Urinary bladder (tissue), 4 donors: ENCODE data around the gene CCDC85C. TPM values are rescaled to one million over a fixed set of nuclear protein-coding genes. Genes with fewer than 3 reads are reported as not detected.
A peak's percentile ranks its signal among the peaks of the same experiment; 100 is the strongest.

Experiments
- DNase-seq: peaks from one replicate; pipeline ENCODE4 v3.0.0-alpha.2; 2015; ENCODE audit errors: extremely low spot score
- H3K27ac ChIP-seq: one replicate; pipeline ENCODE4 v1.5.1; 2013; ENCODE audit warnings: low read depth, mild to moderate bottlenecking, moderate library complexity
- H3K36me3 ChIP-seq: one replicate; pipeline ENCODE4 v1.6.1; 2013; ENCODE audit warnings: mild to moderate bottlenecking, moderate library complexity; ENCODE audit not compliant: insufficient read depth
- H3K4me1 ChIP-seq: one replicate; pipeline ENCODE4 v1.6.1; 2013; ENCODE audit warnings: mild to moderate bottlenecking, moderate library complexity; ENCODE audit not compliant: insufficient read depth
- H3K4me3 ChIP-seq: one replicate; pipeline ENCODE4 v1.5.1; 2013; ENCODE audit warnings: low read depth, low read length
- WGBS: extraction: QIAGEN DNeasy Blood & Tissue Kit; methylation state at CpG from one replicate; pipeline ENCODE4 v1.1.7; 2013; 5-methylcytosine and 5-hydroxymethylcytosine counted together
- polyA plus RNA-seq: library from polyadenylated mRNA; stranded (reverse); fragments of 200-250 nt; gene quantifications from one replicate; pipeline ENCODE4 v1.2.3, GENCODE V29; 2013
- total RNA-seq: library from RNA; depleted of rRNA; stranded (reverse); fragments of >200 nt; gene quantifications from one replicate; pipeline ENCODE4 v1.2.3, GENCODE V29; 2014
- donor health status: healthy with polysubstance abuse.
- donor health status: healthy.

CCDC85C gene
- total and polyA plus RNA-seq, 2 donors, result 5.8 to 36.0 TPM

DNA sequence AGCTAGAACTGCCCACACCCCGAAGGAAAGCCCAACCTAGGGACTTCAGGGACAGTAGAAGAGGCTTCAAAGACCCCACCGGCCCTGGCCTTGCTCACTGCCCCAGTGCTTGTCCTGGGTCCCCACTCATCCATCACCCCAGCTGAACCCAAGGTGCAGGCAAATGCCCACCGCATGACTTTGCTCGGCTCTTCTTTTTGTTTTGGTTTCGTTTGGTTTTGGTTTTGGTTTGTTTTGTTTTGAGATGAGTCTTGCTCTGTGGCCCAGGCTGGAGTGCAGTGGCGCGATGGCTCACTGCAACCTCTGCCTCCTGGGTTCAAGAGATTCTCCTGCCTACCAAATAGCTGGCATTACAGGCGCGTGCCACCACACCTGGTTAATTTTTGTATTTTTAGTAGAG lies 9.0 kb downstream of the CCDC85C start:
- Histone ChIP-seq H3K4me1 (peaks cover 2% of the 10 kb centered on the region), H3K27ac (no peak overlapping the region), H3K4me3 (no peak overlapping the region), H3K36me3 (no peaks in the 10 kb centered on the region)
- 81% methylated on average over 9 of the region's 9 CpGs for WGBS
- no peak for DNase-seq

DNA sequence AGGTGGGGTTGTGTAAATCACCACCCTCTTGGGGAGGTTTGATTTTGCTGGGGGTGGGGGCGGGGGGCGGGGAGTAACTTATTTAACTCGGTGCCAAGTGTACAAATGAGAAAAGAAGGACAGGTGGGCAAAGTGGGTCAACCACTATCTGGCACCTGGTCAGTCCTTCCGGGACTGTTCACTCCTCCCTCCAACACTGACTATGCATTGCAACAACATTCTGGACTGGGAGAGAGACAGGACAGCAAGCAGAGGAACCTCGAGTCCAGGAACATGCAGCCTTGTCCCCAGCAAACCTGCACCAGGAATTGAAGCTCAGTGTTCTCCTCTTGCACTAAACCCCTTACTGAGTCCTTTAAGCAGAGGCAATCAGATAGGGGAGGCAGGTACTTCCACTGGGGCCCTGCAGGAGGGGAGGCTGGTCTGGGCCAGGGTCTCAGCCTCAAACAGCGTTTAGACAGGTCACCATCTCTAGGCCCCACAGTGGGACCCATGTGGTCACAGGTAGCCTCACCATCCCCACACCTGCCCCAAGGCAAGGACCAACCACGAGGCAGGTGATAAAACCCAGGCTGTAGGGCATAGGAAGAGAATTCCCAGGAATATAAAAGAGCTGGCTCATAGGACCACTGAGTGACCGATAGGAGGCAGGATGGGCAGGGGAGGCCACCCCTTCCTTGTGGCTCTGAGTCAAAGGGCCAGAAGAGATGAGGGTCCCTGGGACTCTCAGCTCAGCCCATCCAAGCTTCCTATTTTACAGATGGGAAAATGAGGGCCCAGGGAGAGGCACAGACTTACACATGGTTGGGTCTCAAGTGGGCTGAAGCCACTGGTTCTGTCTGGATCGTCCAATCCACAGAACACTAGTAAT lies 9.8 kb downstream of the CCDC85C start:
- DNase-seq, result no peak
- peaks cover 2% of the 10 kb centered on the region for H3K4me1 ChIP-seq
- no peaks in the 10 kb centered on the region for H3K36me3 ChIP-seq
- 79% methylated on average over 9 of the region's 9 CpGs for WGBS
- H3K27ac ChIP-seq, result no peak overlapping the region
- H3K4me3 ChIP-seq, result no peak overlapping the region

GRCh38 chr14:99592933-99593753 lies 10.9 kb downstream of the CCDC85C start:
- DNase-seq, result no peak
- H3K36me3 ChIP-seq, result no peaks in the 10 kb centered on the region

GRCh38 chr14:99592394-99592793 lies 11.6 kb downstream of the CCDC85C start:
- Histone ChIP-seq H3K4me1 (peaks cover 2% of the 10 kb centered on the region), H3K27ac (no peak overlapping the region), H3K4me3 (no peak overlapping the region), H3K36me3 (no peaks in the 10 kb centered on the region)
- WGBS, result 81% methylated on average over 2 of the region's 2 CpGs
- DNase-seq, result no peak

More at GRCh38 chr14:99592933-99593753, 10.9 kb downstream of the CCDC85C start:
- Histone ChIP-seq H3K27ac (no peak overlapping the region), H3K4me3 (no peak overlapping the region), H3K4me1 (peaks cover 2% of the 10 kb centered on the region)
- 87% methylated on average over 36 of the region's 36 CpGs for WGBS

- H3K4me3 ChIP-seq, result no peak overlapping the region
- 55% methylated on average over 28 of the region's 28 CpGs for WGBS
- H3K4me1 ChIP-seq, result peaks cover 2% of the 10 kb centered on the region
- peak overlapping the region; percentile 43 for H3K27ac ChIP-seq
- no peak for DNase-seq
- H3K36me3 ChIP-seq, result no peaks in the 10 kb centered on the region
Measured at GRCh38 chr14:99590746-99591555, 13.1 kb downstream of the CCDC85C start.

DNA sequence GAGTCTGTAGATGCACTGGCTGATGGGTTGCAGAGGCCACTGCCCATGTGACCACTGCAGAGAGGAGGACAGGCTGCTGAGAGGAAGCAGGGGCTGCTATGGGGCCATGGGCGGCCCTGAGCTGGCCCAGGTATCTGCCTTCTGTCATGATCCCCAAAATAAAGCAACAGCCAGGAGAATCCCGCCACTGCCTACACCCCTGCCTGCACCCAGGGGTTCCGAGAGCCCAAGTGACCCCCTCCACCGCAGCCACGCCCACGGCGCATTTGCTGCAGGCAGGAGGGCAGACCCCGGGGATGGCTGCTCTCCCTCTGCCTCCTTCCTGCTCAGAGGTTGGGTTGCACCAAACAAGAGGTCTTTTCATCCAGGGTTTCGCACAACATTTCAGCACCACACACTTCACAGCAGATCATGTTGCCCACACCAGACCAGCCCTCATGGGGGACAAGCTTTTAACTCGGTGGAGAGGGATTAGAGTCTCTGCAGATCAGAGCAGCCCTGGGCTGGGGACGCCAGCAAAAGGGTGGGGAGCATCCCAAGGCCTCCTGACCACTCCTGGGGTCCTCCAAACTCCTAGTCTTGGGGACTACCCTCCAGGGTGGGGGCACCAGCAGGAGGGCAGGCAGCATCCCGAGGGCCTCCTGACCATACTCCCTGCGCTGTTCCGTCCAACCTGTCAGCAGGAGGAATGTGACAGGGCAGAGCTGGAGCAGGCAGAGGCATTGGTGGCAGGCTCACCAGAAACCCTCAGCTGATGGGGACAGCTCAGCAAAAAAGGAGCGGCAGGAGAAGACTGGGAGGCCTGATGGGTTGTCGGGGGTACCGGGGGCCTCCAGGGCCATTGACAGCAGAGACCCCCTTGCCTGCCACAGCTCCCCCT lies 14.1 kb downstream of the CCDC85C start:
- DNase-seq, result no peak
- Histone ChIP-seq H3K27ac (peak overlapping the region; percentile 13), H3K36me3 (no peaks in the 10 kb centered on the region), H3K4me1 (peaks cover 2% of the 10 kb centered on the region), H3K4me3 (no peak overlapping the region)
- 73% methylated on average over 17 of the region's 17 CpGs for WGBS

- WGBS, result 46% methylated on average over 18 of the region's 18 CpGs
- DNase-seq, result no peak
- H3K27ac ChIP-seq, result no peak overlapping the region
- H3K4me1 ChIP-seq, result peaks cover 2% of the 10 kb centered on the region
- H3K4me3 ChIP-seq, result no peak overlapping the region
- no peaks in the 10 kb centered on the region for H3K36me3 ChIP-seq
Measured at GRCh38 chr14:99589031-99589441, 15.0 kb downstream of the CCDC85C start.

DNA sequence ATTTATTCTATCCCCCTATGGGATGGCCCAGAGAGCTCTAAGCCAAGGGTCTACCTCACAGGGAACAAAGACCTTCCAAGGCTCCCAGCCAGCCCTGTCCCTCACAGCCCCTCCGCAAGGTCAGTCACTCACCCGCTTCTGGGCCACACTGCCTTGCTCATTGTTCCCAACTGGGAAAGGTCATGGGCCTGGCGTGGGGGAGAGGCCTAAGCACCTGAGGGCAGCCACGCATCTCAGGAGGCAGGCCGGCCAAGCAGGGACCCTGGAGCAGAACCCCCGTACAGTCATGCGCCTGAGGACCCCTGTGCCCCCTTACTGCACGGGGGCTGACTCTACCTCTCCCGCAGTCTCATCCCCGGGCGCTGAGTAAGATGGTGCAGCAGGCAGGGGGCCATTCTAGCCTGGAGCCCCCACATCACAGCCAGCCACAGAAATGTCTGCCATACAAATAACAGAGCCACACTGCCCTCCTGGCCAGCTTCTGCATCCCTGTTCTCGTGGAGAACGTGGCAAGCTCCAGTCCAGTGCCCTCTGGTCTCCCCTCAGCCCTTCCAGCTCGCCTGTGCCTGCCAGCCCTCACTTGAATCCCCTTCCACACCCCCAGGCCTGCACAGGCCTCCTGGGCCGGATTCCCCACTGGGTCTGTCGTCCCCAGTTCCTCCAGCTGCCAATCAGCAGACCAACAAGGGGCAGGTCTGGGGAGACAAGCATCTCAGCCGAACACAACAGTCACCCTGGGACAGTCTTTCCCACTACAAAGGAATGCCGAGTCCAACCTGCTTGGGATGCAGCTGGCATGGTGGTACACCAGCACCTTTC lies 16.3 kb downstream of the CCDC85C start:
- Histone ChIP-seq H3K4me3 (no peak overlapping the region), H3K36me3 (no peaks in the 10 kb centered on the region), H3K4me1 (peaks cover 2% of the 10 kb centered on the region), H3K27ac (peak overlapping the region; percentile 18)
- WGBS, result 87% methylated on average over 18 of the region's 18 CpGs
- no peak for DNase-seq

DNA sequence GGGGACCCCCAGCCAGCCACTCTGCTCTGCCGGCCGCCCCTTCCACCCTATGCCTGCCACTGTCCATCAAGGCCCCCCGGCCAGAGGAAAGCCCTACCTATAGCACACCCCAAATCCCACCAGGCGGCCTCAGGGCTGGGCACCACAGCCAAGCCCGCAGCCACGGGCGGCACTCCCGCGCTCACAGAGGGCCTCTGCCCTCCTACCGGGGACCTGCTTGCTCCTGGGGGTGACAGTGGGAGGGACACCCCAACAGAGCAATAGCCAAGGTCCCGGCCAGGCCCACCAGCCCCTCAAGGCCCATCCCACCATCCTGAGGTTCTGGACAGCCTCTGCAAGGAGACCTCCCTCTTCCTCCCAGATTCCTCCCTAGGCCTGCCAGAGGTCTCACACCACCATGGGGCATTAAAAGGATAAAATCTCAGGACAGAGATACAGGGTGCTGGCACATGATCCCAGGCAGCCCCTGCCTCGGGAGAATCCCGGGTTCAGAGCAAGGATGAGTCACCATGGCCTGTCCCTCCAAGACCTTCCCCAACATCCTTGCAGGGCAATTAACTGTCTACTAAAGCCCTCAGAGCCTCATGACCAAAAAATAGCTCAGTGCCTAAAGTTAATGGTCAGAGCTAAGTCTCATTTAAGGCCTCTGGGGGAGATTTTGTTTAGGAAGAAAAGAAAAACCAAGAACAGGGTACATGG lies 17.1 kb downstream of the CCDC85C start:
- Histone ChIP-seq H3K27ac (peak overlapping the region; percentile 18), H3K4me1 (peaks cover 2% of the 10 kb centered on the region), H3K4me3 (no peak overlapping the region), H3K36me3 (no peaks in the 10 kb centered on the region)
- DNase-seq, result no peak
- 78% methylated on average over 13 of the region's 13 CpGs for WGBS

- Histone ChIP-seq H3K27ac (no peak overlapping the region), H3K36me3 (no peaks in the 10 kb centered on the region), H3K4me1 (peaks cover 2% of the 10 kb centered on the region), H3K4me3 (no peak overlapping the region)
- no peak for DNase-seq
- 80% methylated on average over 16 of the region's 16 CpGs for WGBS
Measured at GRCh38 chr14:99586054-99586760, 17.8 kb downstream of the CCDC85C start.

DNA sequence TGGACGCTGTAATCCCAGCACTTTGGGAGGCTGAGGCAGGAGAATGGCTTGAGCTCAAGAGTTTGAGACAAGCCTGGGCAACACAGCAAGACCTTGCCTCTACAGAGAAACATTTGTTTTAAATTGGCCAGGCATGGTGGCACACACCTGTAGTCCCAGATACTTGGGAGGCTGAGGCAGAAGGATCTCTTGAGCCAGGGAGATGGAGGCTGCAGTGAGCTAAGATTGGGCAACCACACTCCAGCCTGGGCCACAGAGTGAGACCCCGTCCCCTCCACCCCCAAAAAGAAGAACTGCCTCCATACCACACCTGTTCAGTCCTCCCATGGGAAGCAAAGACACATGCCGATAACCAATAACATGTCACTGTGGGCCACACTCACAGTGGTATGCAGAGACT lies 19.2 kb downstream of the CCDC85C start:
- H3K4me1 ChIP-seq, result no peaks in the 10 kb centered on the region
- WGBS, result 84% methylated on average over 3 of the region's 3 CpGs
- no peak overlapping the region for H3K4me3 ChIP-seq
- H3K36me3 ChIP-seq, result no peaks in the 10 kb centered on the region
- DNase-seq, result no peak
- H3K27ac ChIP-seq, result no peak overlapping the region
